PC-9 (cell line): ENCODE results near the gene PTPN23. TPM values are rescaled to one million over a fixed set of nuclear protein-coding genes. Genes with fewer than 3 reads are reported as not detected.

Experiments
- BruUV-seq: library from RNA; stranded (reverse); fragments of 400-500 nt; replicated peaks from 2 replicates; lab custom pipeline; 2021; lab: Mats Ljungman, UMichigan
- CTCF ChIA-PET: fragments of 300-600 bp; sonication (Branson Sonifier 250); formaldehyde crosslinking; loops from one replicate; lab custom pipeline; 2022; ENCODE audit warnings: antibody characterized with exemption; lab: Charles Lee
- POLR2A ChIA-PET: fragments of 300-600 bp; sonication (Branson Sonifier 250); formaldehyde crosslinking; loops from one replicate; lab custom pipeline; 2022; ENCODE audit warnings: antibody characterized with exemption; ENCODE audit not compliant: unreplicated experiment; lab: Charles Lee
- DNase-seq, 2 experiments: peaks; one replicate each; pipeline versions ENCODE4 v3.0.0 to v3.0.0-alpha.2; 2015 to 2022; ENCODE audit warnings: mixed read lengths in 1 of 2
- H2AFZ ChIP-seq: fragments of 200-600 bp; sonication (generic); 2 replicates; pipeline ENCODE4 v1.8.1; 2017; ENCODE audit warnings: antibody characterized with exemption
- H3F3A ChIP-seq: fragments of 200-600 bp; sonication (generic); 2 replicates; pipeline ENCODE4 v1.8.1; 2017; ENCODE audit warnings: antibody characterized with exemption, mild to moderate bottlenecking, low read depth; ENCODE audit not compliant: insufficient read depth
- H3K27ac ChIP-seq: fragments of 200-600 bp; sonication (generic); 2 replicates; pipeline ENCODE4 v1.6.1; 2016; ENCODE audit warnings: mixed run types
- H3K27me3 ChIP-seq: fragments of 200-600 bp; sonication (generic); 2 replicates; pipeline ENCODE4 v1.6.1; 2016; ENCODE audit warnings: low read depth, mixed run types; ENCODE audit not compliant: insufficient read depth
- H3K36me3 ChIP-seq: fragments of 200-600 bp; sonication (generic); 2 replicates; pipeline ENCODE4 v1.6.1; 2016; ENCODE audit warnings: low read depth, mixed run types
- H3K4me1 ChIP-seq: fragments of 200-600 bp; sonication (generic); replicated peaks from 2 replicates; pipeline ENCODE4 v1.6.1; 2016; ENCODE audit warnings: mixed run types; ENCODE audit not compliant: insufficient read depth
- H3K4me2 ChIP-seq: fragments of 200-600 bp; sonication (generic); 2 replicates; pipeline ENCODE4 v1.6.1; 2017; ENCODE audit warnings: mixed run types
- H3K4me3 ChIP-seq: fragments of 200-600 bp; sonication (generic); 2 replicates; pipeline ENCODE4 v1.6.1; 2016; ENCODE audit warnings: mixed run types
- H3K79me2 ChIP-seq: fragments of 200-600 bp; sonication (generic); 2 replicates; pipeline ENCODE4 v1.6.1; 2017; ENCODE audit warnings: low read depth, mixed run types
- H3K9me2 ChIP-seq: fragments of 200-600 bp; sonication (generic); 2 replicates; pipeline ENCODE4 v1.8.1; 2017; ENCODE audit warnings: mild to moderate bottlenecking; ENCODE audit not compliant: insufficient read depth
- H3K9me3 ChIP-seq: fragments of 200-600 bp; sonication (generic); 2 replicates; pipeline ENCODE4 v1.8.1; 2016; ENCODE audit warnings: low read depth; ENCODE audit not compliant: insufficient read depth
- H4K20me1 ChIP-seq: fragments of 200-600 bp; sonication (generic); 2 replicates; pipeline ENCODE4 v1.8.1; 2017; ENCODE audit not compliant: insufficient read depth
- CTCF ChIP-seq: fragments of 200-600 bp; sonication (generic); conservative IDR thresholded peaks from 2 replicates; pipeline ENCODE4 v1.6.1; 2017; ENCODE audit warnings: mixed run types, antibody characterized with exemption, mild to moderate bottlenecking, moderate library complexity
- EZH2 ChIP-seq: fragments of 200-600 bp; sonication (generic); IDR thresholded peaks from 2 replicates; pipeline ENCODE4 v1.8.0; 2017; ENCODE audit warnings: antibody characterized with exemption, low read depth
- intact Hi-C: fragments of 100-400 bp; cut with micrococcal nuclease; formaldehyde crosslinking; loops from one replicate; pipeline ENCODE4 v1.10.0; 2022; ENCODE audit not compliant: unreplicated experiment
- total RNA-seq: library from RNA; stranded (reverse); gene quantifications from 2 replicates; pipeline ENCODE4 v1.2.3, GENCODE V29; 2021

PTPN23 gene
- total RNA-seq, 1 experiment from 2014 or later, result 38.9 TPM

GRCh38 chr3:47337656-47338055 lies 43.2 kb upstream of the PTPN23 start:
- CTCF ChIA-PET, result no interaction called here

GRCh38 chr3:47339951-47340350 lies 40.9 kb upstream of the PTPN23 start:
- no peak overlapping the region for H3K4me2 ChIP-seq
- no peaks in the 10 kb centered on the region for H3K27me3 ChIP-seq
- no peaks in the 10 kb centered on the region for H4K20me1 ChIP-seq
- H3K79me2 ChIP-seq, result no peaks in the 10 kb centered on the region
- no peak overlapping the region for H3K4me3 ChIP-seq
- TF ChIP-seq EZH2 (no peak), CTCF (no peak)
- no peaks in the 10 kb centered on the region for H3K36me3 ChIP-seq
- BruUV-seq, result no TSS peak
- no peaks in the 10 kb centered on the region for H3K9me2 ChIP-seq
- H3K4me1 ChIP-seq, result no peaks in the 10 kb centered on the region
- no peaks in the 10 kb centered on the region for H3F3A ChIP-seq
- DNase-seq, result no peak
- CTCF ChIA-PET, result interaction anchor here (0.6 kb wide), 1 partner anchor 1016 kb away, joined by 3 read pairs; no protein-coding TSS in a partner anchor
- no peaks in the 10 kb centered on the region for H3K9me3 ChIP-seq
- H3K27ac ChIP-seq, result no peak overlapping the region
- POLR2A ChIA-PET, result no interaction called here
- H2AFZ ChIP-seq, result no peak overlapping the region
- intact Hi-C loops, result no loop called here

More at GRCh38 chr3:47337656-47338055, 43.2 kb upstream of the PTPN23 start:
- H3K27ac ChIP-seq, result no peak overlapping the region
- no TSS peak for BruUV-seq
- TF ChIP-seq EZH2, result no peak
- H3K4me1 ChIP-seq, result no peaks in the 10 kb centered on the region
- DNase-seq, result no peak
- H3K36me3 ChIP-seq, result no peaks in the 10 kb centered on the region
- H3K9me3 ChIP-seq, result no peaks in the 10 kb centered on the region
- no peaks in the 10 kb centered on the region for H4K20me1 ChIP-seq
- H2AFZ ChIP-seq, result no peak overlapping the region
- no peaks in the 10 kb centered on the region for H3F3A ChIP-seq
- no peaks in the 10 kb centered on the region for H3K9me2 ChIP-seq
- no peak overlapping the region for H3K4me2 ChIP-seq
- no peaks in the 10 kb centered on the region for H3K27me3 ChIP-seq
- H3K79me2 ChIP-seq, result no peaks in the 10 kb centered on the region
- intact Hi-C loops, result no loop called here
- POLR2A ChIA-PET, result no interaction called here
- no peak overlapping the region for H3K4me3 ChIP-seq

GRCh38 chr3:47340866-47341265 lies 40.0 kb upstream of the PTPN23 start:
- H4K20me1 ChIP-seq, result no peaks in the 10 kb centered on the region
- H3F3A ChIP-seq, result no peaks in the 10 kb centered on the region
- no peak overlapping the region for H3K27ac ChIP-seq
- TF ChIP-seq CTCF (no peak), EZH2 (no peak)
- no peaks in the 10 kb centered on the region for H3K79me2 ChIP-seq
- no peak overlapping the region for H3K4me3 ChIP-seq
- H3K36me3 ChIP-seq, result no peaks in the 10 kb centered on the region
- no TSS peak for BruUV-seq
- H3K4me2 ChIP-seq, result no peak overlapping the region
- POLR2A ChIA-PET, result no interaction called here
- DNase-seq, result no peak
- H3K9me2 ChIP-seq, result no peaks in the 10 kb centered on the region
- CTCF ChIA-PET, result no interaction called here
- no peaks in the 10 kb centered on the region for H3K4me1 ChIP-seq
- no peaks in the 10 kb centered on the region for H3K27me3 ChIP-seq
- intact Hi-C loops, result no loop called here
- no peak overlapping the region for H2AFZ ChIP-seq
- no peaks in the 10 kb centered on the region for H3K9me3 ChIP-seq

- no peaks in the 10 kb centered on the region for H3K79me2 ChIP-seq
- POLR2A ChIA-PET, result no interaction called here
Observed at GRCh38 chr3:47342151-47342550, 38.7 kb upstream of the PTPN23 start.

More at GRCh38 chr3:47342151-47342550, 38.7 kb upstream of the PTPN23 start:
- no peak overlapping the region for H3K4me2 ChIP-seq
- H3K27me3 ChIP-seq, result no peaks in the 10 kb centered on the region
- TF ChIP-seq EZH2 (no peak), CTCF (no peak)
- CTCF ChIA-PET, result no interaction called here
- no peaks in the 10 kb centered on the region for H3K9me3 ChIP-seq
- no peaks in the 10 kb centered on the region for H3K36me3 ChIP-seq
- no peak overlapping the region for H2AFZ ChIP-seq
- no peak for DNase-seq
- no peaks in the 10 kb centered on the region for H3K4me1 ChIP-seq
- no peaks in the 10 kb centered on the region for H3F3A ChIP-seq
- no peaks in the 10 kb centered on the region for H3K9me2 ChIP-seq
- no peak overlapping the region for H3K27ac ChIP-seq
- intact Hi-C loops, result no loop called here
- H4K20me1 ChIP-seq, result no peaks in the 10 kb centered on the region
- BruUV-seq, result no TSS peak
- no peak overlapping the region for H3K4me3 ChIP-seq
